Prostate gland (tissue), 2 donors: ENCODE results near the gene TRMT2A.

Source experiments
- POLR2A ChIP-seq: fragments of 450-650 bp; IDR thresholded peaks from one replicate; pipeline ENCODE4 v1.6.1; 2016; ENCODE audit warnings: antibody characterized with exemption, mild to moderate bottlenecking
- POLR2AphosphoS5 ChIP-seq: sonication (generic); formaldehyde crosslinking; IDR thresholded peaks from one replicate; pipeline ENCODE4 v1.6.1; 2017; ENCODE audit warnings: antibody characterized with exemption
- TF ChIP-seq, protein P1 (sequence below), 4 experiments: fragments of 200-600 bp in 2 of 4; fragments of 450-650 bp in 2 of 4; sonication (generic) in 2 of 4; IDR thresholded peaks; 1 replicate in 3 of 4; 2 replicates in 1 of 4; pipeline ENCODE4 v1.5.1; 2016 to 2019; ENCODE audit warnings: antibody characterized with exemption in 4 of 4, mild to moderate bottlenecking in 2 of 4, moderate library complexity in 2 of 4

DNA sequence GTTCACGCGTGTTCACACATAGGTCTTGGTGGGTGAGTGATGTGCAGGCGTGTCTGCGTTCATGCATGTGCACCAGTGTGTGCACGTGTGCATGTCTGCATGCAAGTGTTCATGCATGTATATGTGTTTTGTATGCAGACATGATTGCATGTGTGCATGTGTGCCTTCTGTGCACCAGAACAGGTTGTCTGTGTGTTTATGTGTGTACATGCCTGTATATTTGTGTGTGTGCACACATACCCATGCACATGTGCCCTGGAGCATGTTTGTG, 19.5 kb upstream of the TRMT2A start:
- no peak for TF ChIP-seq POLR2AphosphoS5
- TF ChIP-seq, protein P1, sequence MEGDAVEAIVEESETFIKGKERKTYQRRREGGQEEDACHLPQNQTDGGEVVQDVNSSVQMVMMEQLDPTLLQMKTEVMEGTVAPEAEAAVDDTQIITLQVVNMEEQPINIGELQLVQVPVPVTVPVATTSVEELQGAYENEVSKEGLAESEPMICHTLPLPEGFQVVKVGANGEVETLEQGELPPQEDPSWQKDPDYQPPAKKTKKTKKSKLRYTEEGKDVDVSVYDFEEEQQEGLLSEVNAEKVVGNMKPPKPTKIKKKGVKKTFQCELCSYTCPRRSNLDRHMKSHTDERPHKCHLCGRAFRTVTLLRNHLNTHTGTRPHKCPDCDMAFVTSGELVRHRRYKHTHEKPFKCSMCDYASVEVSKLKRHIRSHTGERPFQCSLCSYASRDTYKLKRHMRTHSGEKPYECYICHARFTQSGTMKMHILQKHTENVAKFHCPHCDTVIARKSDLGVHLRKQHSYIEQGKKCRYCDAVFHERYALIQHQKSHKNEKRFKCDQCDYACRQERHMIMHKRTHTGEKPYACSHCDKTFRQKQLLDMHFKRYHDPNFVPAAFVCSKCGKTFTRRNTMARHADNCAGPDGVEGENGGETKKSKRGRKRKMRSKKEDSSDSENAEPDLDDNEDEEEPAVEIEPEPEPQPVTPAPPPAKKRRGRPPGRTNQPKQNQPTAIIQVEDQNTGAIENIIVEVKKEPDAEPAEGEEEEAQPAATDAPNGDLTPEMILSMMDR (IDR thresholded peaks at IDR 0.05), result no peak
- no peak for TF ChIP-seq POLR2A
